Activated naive CD8-positive, alpha-beta T cell treated with anti-CD3 and anti-CD28 coated beads for 36 hours (primary cell): ENCODE data around the gene MATN4. TPM values are rescaled to one million over a fixed set of nuclear protein-coding genes. Genes with fewer than 3 reads are reported as not detected.

Source experiments
- DNase-seq: peaks from one replicate; pipeline ENCODE4 v3.0.0; 2021
- H3K27ac Mint-ChIP-seq: one replicate; pipeline ENCODE4 v1.8.0; 2022; ENCODE audit warnings: mild to moderate bottlenecking, moderate library complexity, mixed read lengths
- H3K27me3 Mint-ChIP-seq: one replicate; pipeline ENCODE4 v1.8.0; 2022; ENCODE audit warnings: mild to moderate bottlenecking, mixed read lengths
- H3K36me3 Mint-ChIP-seq: one replicate; pipeline ENCODE4 v1.8.0; 2021; ENCODE audit warnings: mild to moderate bottlenecking, mixed read lengths
- H3K4me1 Mint-ChIP-seq: one replicate; pipeline ENCODE4 v1.8.0; 2021; ENCODE audit warnings: mixed read lengths
- H3K4me3 Mint-ChIP-seq: one replicate; pipeline ENCODE4 v1.8.0; 2022; ENCODE audit warnings: mild to moderate bottlenecking, moderate library complexity, mixed read lengths
- H3K9me3 Mint-ChIP-seq: one replicate; pipeline ENCODE4 v1.8.0; 2022; ENCODE audit warnings: mixed read lengths
- total RNA-seq, 2 experiments: library from RNA; stranded (reverse); gene quantifications; one replicate each; pipeline ENCODE4 v1.2.3, GENCODE V29; 2021

Gene MATN4
- total RNA-seq, 2 experiments from 2014 or later, result 0.64 to 1.1 TPM

- Mint-ChIP-seq H3K9me3 (peaks cover 2% of the 10 kb centered on the region), H3K27ac (peak overlapping the region; percentile 51), H3K36me3 (no peaks in the 10 kb centered on the region)
Observed at GRCh38 chr20:45293041-45294002, 14.8 kb downstream of the MATN4 start.

GRCh38 chr20:45292343-45292742 is 15.8 kb downstream of the MATN4 start:
- Mint-ChIP-seq H3K27ac (no peak overlapping the region), H3K36me3 (no peaks in the 10 kb centered on the region), H3K4me1 (peaks cover 7% of the 10 kb centered on the region), H3K9me3 (peaks cover 2% of the 10 kb centered on the region), H3K4me3 (no peak overlapping the region), H3K27me3 (peaks cover 54% of the 10 kb centered on the region)
- DNase-seq, result no peak

More at GRCh38 chr20:45293041-45294002, 14.8 kb downstream of the MATN4 start:
- DNase-seq, result peak; percentile 83
- peak overlapping the region; percentile 69 for H3K4me3 Mint-ChIP-seq
- peaks cover 60% of the 10 kb centered on the region for H3K27me3 Mint-ChIP-seq
- peaks cover 7% of the 10 kb centered on the region for H3K4me1 Mint-ChIP-seq

GRCh38 chr20:45291526-45291925 is 16.6 kb downstream of the MATN4 start:
- Mint-ChIP-seq H3K4me3 (no peak overlapping the region), H3K27ac (no peak overlapping the region), H3K9me3 (peaks cover 2% of the 10 kb centered on the region), H3K36me3 (no peaks in the 10 kb centered on the region), H3K27me3 (peaks cover 53% of the 10 kb centered on the region), H3K4me1 (peaks cover 7% of the 10 kb centered on the region)
- no peak for DNase-seq

GRCh38 chr20:45290677-45291355 is 17.3 kb downstream of the MATN4 start:
- Mint-ChIP-seq H3K4me1 (peaks cover 7% of the 10 kb centered on the region), H3K9me3 (peaks cover 2% of the 10 kb centered on the region), H3K36me3 (no peaks in the 10 kb centered on the region), H3K27me3 (peaks cover 48% of the 10 kb centered on the region), H3K27ac (no peak overlapping the region), H3K4me3 (no peak overlapping the region)
- peak; percentile 68 for DNase-seq

GRCh38 chr20:45289942-45290676 is 18.0 kb downstream of the MATN4 start:
- H3K36me3 Mint-ChIP-seq, result no peaks in the 10 kb centered on the region
- peaks cover 2% of the 10 kb centered on the region for H3K9me3 Mint-ChIP-seq
- H3K27ac Mint-ChIP-seq, result no peak overlapping the region
- DNase-seq, result no peak
- peaks cover 43% of the 10 kb centered on the region for H3K27me3 Mint-ChIP-seq
- H3K4me1 Mint-ChIP-seq, result peaks cover 7% of the 10 kb centered on the region
- no peak overlapping the region for H3K4me3 Mint-ChIP-seq

GRCh38 chr20:45288860-45289259 is 19.2 kb downstream of the MATN4 start:
- Mint-ChIP-seq H3K9me3 (no peaks in the 10 kb centered on the region), H3K4me1 (peaks cover 4% of the 10 kb centered on the region), H3K4me3 (no peak overlapping the region), H3K27ac (no peak overlapping the region), H3K36me3 (no peaks in the 10 kb centered on the region), H3K27me3 (peaks cover 33% of the 10 kb centered on the region)
- no peak for DNase-seq

- H3K4me3 Mint-ChIP-seq, result no peak overlapping the region
- DNase-seq, result no peak
- H3K36me3 Mint-ChIP-seq, result no peaks in the 10 kb centered on the region
- peaks cover 2% of the 10 kb centered on the region for H3K4me1 Mint-ChIP-seq
- no peak overlapping the region for H3K27ac Mint-ChIP-seq
- no peaks in the 10 kb centered on the region for H3K9me3 Mint-ChIP-seq
- peaks cover 31% of the 10 kb centered on the region for H3K27me3 Mint-ChIP-seq
Observed at GRCh38 chr20:45288376-45288775, 19.7 kb downstream of the MATN4 start.

- Mint-ChIP-seq H3K4me3 (no peak overlapping the region), H3K4me1 (peaks cover 2% of the 10 kb centered on the region), H3K36me3 (no peaks in the 10 kb centered on the region), H3K27me3 (peaks cover 14% of the 10 kb centered on the region), H3K27ac (no peak overlapping the region), H3K9me3 (no peaks in the 10 kb centered on the region)
- DNase-seq, result no peak
Observed at GRCh38 chr20:45283551-45284057, 24.5 kb downstream of the MATN4 start.

GRCh38 chr20:45282700-45283550 is 25.2 kb downstream of the MATN4 start:
- peaks cover 2% of the 10 kb centered on the region for H3K4me1 Mint-ChIP-seq
- H3K4me3 Mint-ChIP-seq, result no peak overlapping the region
- no peak for DNase-seq
- peaks cover 13% of the 10 kb centered on the region for H3K27me3 Mint-ChIP-seq
- no peaks in the 10 kb centered on the region for H3K9me3 Mint-ChIP-seq
- no peaks in the 10 kb centered on the region for H3K36me3 Mint-ChIP-seq
- H3K27ac Mint-ChIP-seq, result no peak overlapping the region

GRCh38 chr20:45279992-45280391 is 28.1 kb downstream of the MATN4 start:
- H3K4me1 Mint-ChIP-seq, result peaks cover 2% of the 10 kb centered on the region
- peaks cover 32% of the 10 kb centered on the region for H3K27me3 Mint-ChIP-seq
- no peak for DNase-seq
- H3K27ac Mint-ChIP-seq, result no peak overlapping the region
- no peaks in the 10 kb centered on the region for H3K9me3 Mint-ChIP-seq
- H3K36me3 Mint-ChIP-seq, result no peaks in the 10 kb centered on the region
- H3K4me3 Mint-ChIP-seq, result no peak overlapping the region

GRCh38 chr20:45275338-45275737 is 32.8 kb downstream of the MATN4 start:
- no peak overlapping the region for H3K4me3 Mint-ChIP-seq
- H3K4me1 Mint-ChIP-seq, result no peaks in the 10 kb centered on the region
- no peak for DNase-seq
- H3K9me3 Mint-ChIP-seq, result no peaks in the 10 kb centered on the region
- H3K27me3 Mint-ChIP-seq, result peaks cover 61% of the 10 kb centered on the region
- no peaks in the 10 kb centered on the region for H3K36me3 Mint-ChIP-seq
- H3K27ac Mint-ChIP-seq, result no peak overlapping the region

GRCh38 chr20:45269754-45270270 is 38.3 kb downstream of the MATN4 start:
- Mint-ChIP-seq H3K27ac (no peak overlapping the region), H3K36me3 (no peaks in the 10 kb centered on the region), H3K27me3 (peaks cover 54% of the 10 kb centered on the region), H3K4me3 (no peak overlapping the region), H3K4me1 (no peaks in the 10 kb centered on the region), H3K9me3 (no peaks in the 10 kb centered on the region)
- DNase-seq, result no peak

- no peak for DNase-seq
- H3K4me3 Mint-ChIP-seq, result no peak overlapping the region
- no peaks in the 10 kb centered on the region for H3K4me1 Mint-ChIP-seq
- H3K36me3 Mint-ChIP-seq, result no peaks in the 10 kb centered on the region
- no peaks in the 10 kb centered on the region for H3K9me3 Mint-ChIP-seq
- peaks cover 56% of the 10 kb centered on the region for H3K27me3 Mint-ChIP-seq
- no peak overlapping the region for H3K27ac Mint-ChIP-seq
Observed at GRCh38 chr20:45269056-45269455, 39.0 kb downstream of the MATN4 start.

- Mint-ChIP-seq H3K9me3 (no peaks in the 10 kb centered on the region), H3K4me3 (no peak overlapping the region), H3K4me1 (no peaks in the 10 kb centered on the region), H3K36me3 (no peaks in the 10 kb centered on the region), H3K27me3 (peaks cover 52% of the 10 kb centered on the region), H3K27ac (no peak overlapping the region)
- no peak for DNase-seq
Observed at GRCh38 chr20:45268531-45268930, 39.6 kb downstream of the MATN4 start.
